ENCODE data around the gene DNAJA3. TPM values are rescaled to one million over a fixed set of nuclear protein-coding genes. Genes with fewer than 3 reads are reported as not detected.
A peak's percentile ranks its signal among the peaks of the same experiment; 100 is the strongest.

DNAJA3 gene
- total and polyA plus RNA-seq, 10 of the 15 experiments (the other 5 are each of a cell fraction or from before 2014, with no cell fraction given) = 8.4 to 141 (median 60.8) TPM

GRCh38 chr16:4474192-4474961, 48.7 kb downstream of the DNAJA3 start, which contains the start of gene NMRAL1 (continued):
- TF ChIP-seq, protein P1, sequence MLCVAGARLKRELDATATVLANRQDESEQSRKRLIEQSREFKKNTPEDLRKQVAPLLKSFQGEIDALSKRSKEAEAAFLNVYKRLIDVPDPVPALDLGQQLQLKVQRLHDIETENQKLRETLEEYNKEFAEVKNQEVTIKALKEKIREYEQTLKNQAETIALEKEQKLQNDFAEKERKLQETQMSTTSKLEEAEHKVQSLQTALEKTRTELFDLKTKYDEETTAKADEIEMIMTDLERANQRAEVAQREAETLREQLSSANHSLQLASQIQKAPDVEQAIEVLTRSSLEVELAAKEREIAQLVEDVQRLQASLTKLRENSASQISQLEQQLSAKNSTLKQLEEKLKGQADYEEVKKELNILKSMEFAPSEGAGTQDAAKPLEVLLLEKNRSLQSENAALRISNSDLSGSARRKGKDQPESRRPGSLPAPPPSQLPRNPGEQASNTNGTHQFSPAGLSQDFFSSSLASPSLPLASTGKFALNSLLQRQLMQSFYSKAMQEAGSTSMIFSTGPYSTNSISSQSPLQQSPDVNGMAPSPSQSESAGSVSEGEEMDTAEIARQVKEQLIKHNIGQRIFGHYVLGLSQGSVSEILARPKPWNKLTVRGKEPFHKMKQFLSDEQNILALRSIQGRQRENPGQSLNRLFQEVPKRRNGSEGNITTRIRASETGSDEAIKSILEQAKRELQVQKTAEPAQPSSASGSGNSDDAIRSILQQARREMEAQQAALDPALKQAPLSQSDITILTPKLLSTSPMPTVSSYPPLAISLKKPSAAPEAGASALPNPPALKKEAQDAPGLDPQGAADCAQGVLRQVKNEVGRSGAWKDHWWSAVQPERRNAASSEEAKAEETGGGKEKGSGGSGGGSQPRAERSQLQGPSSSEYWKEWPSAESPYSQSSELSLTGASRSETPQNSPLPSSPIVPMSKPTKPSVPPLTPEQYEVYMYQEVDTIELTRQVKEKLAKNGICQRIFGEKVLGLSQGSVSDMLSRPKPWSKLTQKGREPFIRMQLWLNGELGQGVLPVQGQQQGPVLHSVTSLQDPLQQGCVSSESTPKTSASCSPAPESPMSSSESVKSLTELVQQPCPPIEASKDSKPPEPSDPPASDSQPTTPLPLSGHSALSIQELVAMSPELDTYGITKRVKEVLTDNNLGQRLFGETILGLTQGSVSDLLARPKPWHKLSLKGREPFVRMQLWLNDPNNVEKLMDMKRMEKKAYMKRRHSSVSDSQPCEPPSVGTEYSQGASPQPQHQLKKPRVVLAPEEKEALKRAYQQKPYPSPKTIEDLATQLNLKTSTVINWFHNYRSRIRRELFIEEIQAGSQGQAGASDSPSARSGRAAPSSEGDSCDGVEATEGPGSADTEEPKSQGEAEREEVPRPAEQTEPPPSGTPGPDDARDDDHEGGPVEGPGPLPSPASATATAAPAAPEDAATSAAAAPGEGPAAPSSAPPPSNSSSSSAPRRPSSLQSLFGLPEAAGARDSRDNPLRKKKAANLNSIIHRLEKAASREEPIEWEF (IDR thresholded peaks at IDR 0.05; ENCODE audit: insufficient replicate concordance, low read depth, low read length) = no peak
- TF ChIP-seq FOS (IDR thresholded peaks at IDR 0.05; ENCODE audit: borderline replicate concordance, extremely low read depth, insufficient read length) = no peak
- peak; percentile 85 for TF ChIP-seq POLR2AphosphoS5 (IDR thresholded peaks at IDR 0.05; ENCODE audit: low read length)
- no peak for TF ChIP-seq CBX5 (IDR thresholded peaks at IDR 0.05; ENCODE audit: low read depth)
- TF ChIP-seq SRF (IDR thresholded peaks at IDR 0.05; ENCODE audit: low read depth in 2 of 2, low read length in 2 of 2) = no peak
- TF ChIP-seq, protein P2, sequence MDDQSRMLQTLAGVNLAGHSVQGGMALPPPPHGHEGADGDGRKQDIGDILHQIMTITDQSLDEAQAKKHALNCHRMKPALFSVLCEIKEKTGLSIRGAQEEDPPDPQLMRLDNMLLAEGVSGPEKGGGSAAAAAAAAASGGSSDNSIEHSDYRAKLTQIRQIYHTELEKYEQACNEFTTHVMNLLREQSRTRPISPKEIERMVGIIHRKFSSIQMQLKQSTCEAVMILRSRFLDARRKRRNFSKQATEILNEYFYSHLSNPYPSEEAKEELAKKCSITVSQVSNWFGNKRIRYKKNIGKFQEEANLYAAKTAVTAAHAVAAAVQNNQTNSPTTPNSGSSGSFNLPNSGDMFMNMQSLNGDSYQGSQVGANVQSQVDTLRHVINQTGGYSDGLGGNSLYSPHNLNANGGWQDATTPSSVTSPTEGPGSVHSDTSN (IDR thresholded peaks at IDR 0.05; ENCODE audit: insufficient replicate concordance, low read depth, low read length) = peak; percentile 46
- TF ChIP-seq RCOR1 (conservative IDR thresholded peaks at IDR 0.05; ENCODE audit: low read depth, low read length) = peak; percentile 74; the same call in 1 of the 2 replicates
- peak; percentile 85 for TF ChIP-seq RAD51 (IDR thresholded peaks at IDR 0.05)
- no peak for TF ChIP-seq EGR1 (IDR thresholded peaks at IDR 0.05; ENCODE audit: borderline replicate concordance in 1 of 2, low read depth in 2 of 2, low read length in 2 of 2)
- no peak for TF ChIP-seq SIN3A (IDR thresholded peaks at IDR 0.05; ENCODE audit: low read depth, low read length)
- no peak for TF ChIP-seq KDM1A (IDR thresholded peaks at IDR 0.05; ENCODE audit: borderline replicate concordance)
- peak; percentile 76 for TF ChIP-seq MEF2B (IDR thresholded peaks at IDR 0.05; ENCODE audit: partially characterized antibody, poor library complexity, severe bottlenecking)
- TF ChIP-seq CREB1 (IDR thresholded peaks at IDR 0.05; ENCODE audit: low read depth) = peak; percentile 79
- peak; percentile 71; the same call in 1 of the 2 replicates for TF ChIP-seq TCF3 (IDR thresholded peaks at IDR 0.05; ENCODE audit: borderline replicate concordance, insufficient read depth, low read depth, low read length)
- TF ChIP-seq, protein P3, sequence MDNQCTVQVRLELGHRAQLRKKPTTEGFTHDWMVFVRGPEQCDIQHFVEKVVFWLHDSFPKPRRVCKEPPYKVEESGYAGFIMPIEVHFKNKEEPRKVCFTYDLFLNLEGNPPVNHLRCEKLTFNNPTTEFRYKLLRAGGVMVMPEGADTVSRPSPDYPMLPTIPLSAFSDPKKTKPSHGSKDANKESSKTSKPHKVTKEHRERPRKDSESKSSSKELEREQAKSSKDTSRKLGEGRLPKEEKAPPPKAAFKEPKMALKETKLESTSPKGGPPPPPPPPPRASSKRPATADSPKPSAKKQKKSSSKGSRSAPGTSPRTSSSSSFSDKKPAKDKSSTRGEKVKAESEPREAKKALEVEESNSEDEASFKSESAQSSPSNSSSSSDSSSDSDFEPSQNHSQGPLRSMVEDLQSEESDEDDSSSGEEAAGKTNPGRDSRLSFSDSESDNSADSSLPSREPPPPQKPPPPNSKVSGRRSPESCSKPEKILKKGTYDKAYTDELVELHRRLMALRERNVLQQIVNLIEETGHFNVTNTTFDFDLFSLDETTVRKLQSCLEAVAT (IDR thresholded peaks at IDR 0.05) = peak; percentile 71
- peak; percentile 81 for TF ChIP-seq ZNF687 (IDR thresholded peaks at IDR 0.05)
- TF ChIP-seq ZBED1 (IDR thresholded peaks at IDR 0.05; ENCODE audit: borderline replicate concordance) = 0 out of 2 replicates have a peak, but pooled peaks have one; percentile 23

Data from GM12878 (cell line).